Measurements from ENCODE around the gene ASTN1.
A peak's percentile ranks its signal among the peaks of the same experiment; 100 is the strongest.

ASTN1 gene

DNA sequence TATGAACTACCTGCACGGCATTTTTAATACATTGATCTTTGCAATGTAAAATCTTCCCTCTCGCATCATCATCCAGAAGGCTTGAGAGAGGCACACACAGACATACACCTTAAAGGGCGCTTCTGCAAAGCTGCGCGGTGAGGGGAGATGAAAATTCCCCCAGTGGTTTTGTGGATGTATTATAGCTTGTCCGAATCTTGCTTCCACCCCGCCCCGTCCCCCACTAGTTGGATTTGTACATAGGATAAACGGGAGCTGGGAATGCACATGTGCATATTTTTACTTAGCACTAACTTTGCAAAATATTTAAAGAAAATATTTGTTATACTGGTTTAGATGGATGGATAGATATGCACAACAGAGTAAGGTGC lies 542 bp upstream of the ASTN1 start:
- no peak for DNase-seq (ENCODE audit: low spot score)
- Histone ChIP-seq H3K9me3 (replicated peaks in 1 of 2; ENCODE audit: control insufficient read depth in 2 of 2, insufficient read depth in 1 of 2, low read depth in 1 of 2, low read length in 2 of 2) (no peaks in the 10 kb centered on the region), H3K4ac (ENCODE audit: low read length) (no peak overlapping the region), H3K23ac (ENCODE audit: low read depth, low read length, poor library complexity) (no peak overlapping the region), H3K27ac (replicated peaks; ENCODE audit: low read length) (no peak overlapping the region), H2BK5ac (ENCODE audit: low read length) (peak overlapping the region; percentile 90), H2AFZ (ENCODE audit: low read length) (peak overlapping the region; percentile 88), H2BK15ac (ENCODE audit: low read length) (no peak overlapping the region), H3K4me3 (ENCODE audit: low read length in 2 of 2) (peak overlapping the region in 1 of 2 donors; percentile 94), H2BK120ac (ENCODE audit: low read depth, low read length) (no peak overlapping the region), H3K4me2 (ENCODE audit: insufficient read depth, low read length, poor library complexity, severe bottlenecking) (peak overlapping the region; percentile 82), H2AK5ac (ENCODE audit: low read depth, low read length) (no peak overlapping the region), H2BK12ac (ENCODE audit: low read length) (no peak overlapping the region), H4K91ac (ENCODE audit: low read depth, low read length, poor library complexity) (no peak overlapping the region), H3K36me3 (replicated peaks in 1 of 2; ENCODE audit: control insufficient read depth in 2 of 2, insufficient read depth in 2 of 2, low read length in 2 of 2) (no peaks in the 10 kb centered on the region), H3K27me3 (ENCODE audit: control insufficient read depth in 3 of 3, insufficient read depth in 3 of 3, low read depth in 1 of 3, low read length in 3 of 3) (peaks cover 0 to 63% (median 6%) of the 10 kb centered on the region in 3 experiments), H3K79me1 (ENCODE audit: low read depth, low read length) (peaks cover 2% of the 10 kb centered on the region), H3K14ac (ENCODE audit: low read length) (no peak overlapping the region), H3K18ac (ENCODE audit: low read length) (no peak overlapping the region), H3K9ac (ENCODE audit: low read depth, low read length, poor library complexity) (no peak overlapping the region), H3K4me1 (ENCODE audit: control insufficient read depth in 2 of 2, insufficient read depth in 1 of 2, low read depth in 1 of 2, low read length in 2 of 2) (peaks cover 0 to 5% of the 10 kb centered on the region in 2 donors), H4K8ac (ENCODE audit: low read depth, low read length) (no peak overlapping the region)
- no CpG with 5 or more reads among the region's 9 CpGs for WGBS, 2 donors (ENCODE audit: extremely low coverage in 2 of 2, insufficient read length in 2 of 2, insufficient replicate concordance in 1 of 2)

DNA sequence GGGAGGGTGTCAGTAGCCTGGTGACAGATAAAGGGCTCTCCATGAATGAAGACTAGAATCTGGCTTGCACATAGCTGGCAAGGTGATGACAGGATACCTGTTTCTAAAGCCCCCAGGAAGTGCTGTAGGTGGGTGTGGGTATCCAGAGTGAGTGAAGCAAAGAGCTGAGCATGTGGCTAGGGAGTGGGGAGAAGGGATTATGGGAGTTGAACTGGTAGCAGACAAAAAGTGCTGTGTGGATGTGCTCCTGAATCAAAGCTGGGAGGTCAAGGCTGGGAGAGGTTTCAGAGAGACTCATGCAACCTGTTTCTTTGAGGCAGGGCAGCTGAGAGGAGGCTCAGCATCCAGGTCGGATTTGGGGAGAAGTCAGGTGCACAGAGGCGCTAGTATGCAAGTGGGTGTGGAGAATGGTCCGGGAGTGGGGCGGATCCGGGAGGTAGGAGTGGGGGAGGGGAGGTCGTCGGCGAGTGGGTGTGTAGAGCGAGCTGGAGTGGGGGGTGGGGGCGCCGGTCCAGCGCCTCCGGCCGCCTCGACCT lies 600 bp downstream of the ASTN1 start:
- Histone ChIP-seq H3K9me3 (replicated peaks in 1 of 2; ENCODE audit: control insufficient read depth in 2 of 2, insufficient read depth in 1 of 2, low read depth in 1 of 2, low read length in 2 of 2) (no peaks in the 10 kb centered on the region), H3K4me3 (ENCODE audit: low read length in 2 of 2) (peak overlapping the region in 1 of 2 donors; percentile 94), H3K14ac (ENCODE audit: low read length) (peak overlapping the region; percentile 91), H2BK15ac (ENCODE audit: low read length) (peak overlapping the region; percentile 97), H3K18ac (ENCODE audit: low read length) (peak overlapping the region; percentile 99), H4K8ac (ENCODE audit: low read depth, low read length) (no peak overlapping the region), H2BK12ac (ENCODE audit: low read length) (no peak overlapping the region), H2AFZ (ENCODE audit: low read length) (peak overlapping the region; percentile 88), H3K4me2 (ENCODE audit: insufficient read depth, low read length, poor library complexity, severe bottlenecking) (peak overlapping the region; percentile 82), H3K4ac (ENCODE audit: low read length) (no peak overlapping the region), H3K27me3 (ENCODE audit: control insufficient read depth in 3 of 3, insufficient read depth in 3 of 3, low read depth in 1 of 3, low read length in 3 of 3) (peaks cover 0 to 52% (median 3%) of the 10 kb centered on the region in 3 experiments), H3K27ac (replicated peaks; ENCODE audit: low read length) (no peak overlapping the region), H2BK120ac (ENCODE audit: low read depth, low read length) (no peak overlapping the region), H3K36me3 (replicated peaks in 1 of 2; ENCODE audit: control insufficient read depth in 2 of 2, insufficient read depth in 2 of 2, low read length in 2 of 2) (no peaks in the 10 kb centered on the region), H3K9ac (ENCODE audit: low read depth, low read length, poor library complexity) (peak overlapping the region; percentile 93), H3K4me1 (ENCODE audit: control insufficient read depth in 2 of 2, insufficient read depth in 1 of 2, low read depth in 1 of 2, low read length in 2 of 2) (peaks cover 0 to 5% of the 10 kb centered on the region in 2 donors), H2AK5ac (ENCODE audit: low read depth, low read length) (peak overlapping the region; percentile 32), H2BK5ac (ENCODE audit: low read length) (peak overlapping the region; percentile 90), H3K23ac (ENCODE audit: low read depth, low read length, poor library complexity) (peak overlapping the region; percentile 80), H3K79me1 (ENCODE audit: low read depth, low read length) (peaks cover 2% of the 10 kb centered on the region), H4K91ac (ENCODE audit: low read depth, low read length, poor library complexity) (no peak overlapping the region)
- no peak for DNase-seq (ENCODE audit: low spot score)
- WGBS, 2 donors (ENCODE audit: extremely low coverage in 2 of 2, insufficient read length in 2 of 2, insufficient replicate concordance in 1 of 2), result no CpG with 5 or more reads among the region's 15 CpGs

DNA sequence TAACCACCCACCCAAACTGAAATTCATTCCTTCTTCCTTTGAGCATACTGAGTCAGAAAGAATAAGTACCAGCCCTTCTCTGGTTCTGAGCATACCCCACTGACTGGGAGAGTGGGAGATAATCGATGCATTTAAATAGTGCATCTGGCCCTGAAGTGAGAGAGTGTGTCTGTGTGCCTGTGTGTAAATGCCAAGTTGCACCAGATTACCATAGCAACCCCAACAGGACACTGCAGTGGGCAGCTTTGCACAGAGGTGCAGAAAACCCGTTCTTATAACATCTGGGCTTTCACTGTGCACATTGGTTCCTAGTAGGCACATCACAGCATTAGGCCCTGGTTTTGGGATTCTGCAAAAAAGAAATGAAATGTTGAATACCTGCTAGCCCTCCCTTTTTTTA lies 2.3 kb downstream of the ASTN1 start:
- DNase-seq (ENCODE audit: low spot score), result no peak
- Histone ChIP-seq H2BK120ac (ENCODE audit: low read depth, low read length) (no peak overlapping the region), H2AK5ac (ENCODE audit: low read depth, low read length) (no peak overlapping the region), H3K27me3 (ENCODE audit: control insufficient read depth in 3 of 3, insufficient read depth in 3 of 3, low read depth in 1 of 3, low read length in 3 of 3) (peaks cover 0 to 48% (median 3%) of the 10 kb centered on the region in 3 experiments), H3K4me3 (ENCODE audit: low read length in 2 of 2) (no peak overlapping the region), H3K9me3 (replicated peaks in 1 of 2; ENCODE audit: control insufficient read depth in 2 of 2, insufficient read depth in 1 of 2, low read depth in 1 of 2, low read length in 2 of 2) (no peaks in the 10 kb centered on the region), H3K4ac (ENCODE audit: low read length) (no peak overlapping the region), H2BK5ac (ENCODE audit: low read length) (no peak overlapping the region), H3K4me2 (ENCODE audit: insufficient read depth, low read length, poor library complexity, severe bottlenecking) (no peak overlapping the region), H3K18ac (ENCODE audit: low read length) (no peak overlapping the region), H3K79me1 (ENCODE audit: low read depth, low read length) (peaks cover 2% of the 10 kb centered on the region), H3K23ac (ENCODE audit: low read depth, low read length, poor library complexity) (no peak overlapping the region), H3K27ac (replicated peaks; ENCODE audit: low read length) (no peak overlapping the region), H4K91ac (ENCODE audit: low read depth, low read length, poor library complexity) (no peak overlapping the region), H3K14ac (ENCODE audit: low read length) (no peak overlapping the region), H2AFZ (ENCODE audit: low read length) (no peak overlapping the region), H3K9ac (ENCODE audit: low read depth, low read length, poor library complexity) (no peak overlapping the region), H2BK12ac (ENCODE audit: low read length) (no peak overlapping the region), H3K36me3 (replicated peaks in 1 of 2; ENCODE audit: control insufficient read depth in 2 of 2, insufficient read depth in 2 of 2, low read length in 2 of 2) (no peaks in the 10 kb centered on the region), H3K4me1 (ENCODE audit: control insufficient read depth in 2 of 2, insufficient read depth in 1 of 2, low read depth in 1 of 2, low read length in 2 of 2) (peaks cover 0 to 5% of the 10 kb centered on the region in 2 donors), H2BK15ac (ENCODE audit: low read length) (no peak overlapping the region), H4K8ac (ENCODE audit: low read depth, low read length) (no peak overlapping the region)
- WGBS, 2 donors (ENCODE audit: extremely low coverage in 2 of 2, insufficient read length in 2 of 2, insufficient replicate concordance in 1 of 2), result no CpG with 5 or more reads among the region's 2 CpGs

DNA sequence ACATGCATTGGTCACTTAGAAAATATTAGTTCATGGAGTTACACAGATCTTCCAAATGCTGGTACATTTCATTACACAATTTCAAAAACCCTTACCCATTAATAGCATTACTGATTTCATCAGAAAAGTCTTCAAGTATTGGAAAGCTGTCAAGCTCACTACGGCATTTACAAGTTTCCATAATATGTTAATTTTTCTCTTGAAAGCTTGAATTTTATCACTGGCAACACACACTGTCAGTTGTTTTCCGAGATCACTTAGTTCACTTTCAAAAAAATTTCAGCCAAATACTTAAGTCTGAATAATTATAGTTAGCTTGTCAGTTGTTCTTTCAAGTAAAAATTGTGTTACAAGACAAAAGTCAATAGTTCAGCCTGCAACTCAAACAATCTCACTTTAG lies 18.0 kb downstream of the ASTN1 start:
- H3K4me1 ChIP-seq (ENCODE audit: control insufficient read depth in 2 of 2, insufficient read depth in 1 of 2, low read depth in 1 of 2, low read length in 2 of 2), result peaks cover 0 to 6% of the 10 kb centered on the region in 2 donors
- H3K18ac ChIP-seq (ENCODE audit: low read length), result no peak overlapping the region
- H2AK5ac ChIP-seq (ENCODE audit: low read depth, low read length), result no peak overlapping the region
- no peak overlapping the region for H3K4ac ChIP-seq (ENCODE audit: low read length)
- no peak overlapping the region for H2AFZ ChIP-seq (ENCODE audit: low read length)
- no peak overlapping the region for H2BK12ac ChIP-seq (ENCODE audit: low read length)
- no peak overlapping the region for H4K8ac ChIP-seq (ENCODE audit: low read depth, low read length)
- no peak overlapping the region for H3K23ac ChIP-seq (ENCODE audit: low read depth, low read length, poor library complexity)
- no peaks in the 10 kb centered on the region for H3K9me3 ChIP-seq (replicated peaks in 1 of 2; ENCODE audit: control insufficient read depth in 2 of 2, insufficient read depth in 1 of 2, low read depth in 1 of 2, low read length in 2 of 2)
- no peak overlapping the region for H3K4me2 ChIP-seq (ENCODE audit: insufficient read depth, low read length, poor library complexity, severe bottlenecking)
- no peak overlapping the region for H3K14ac ChIP-seq (ENCODE audit: low read length)
- H3K79me1 ChIP-seq (ENCODE audit: low read depth, low read length), result no peaks in the 10 kb centered on the region
- H4K91ac ChIP-seq (ENCODE audit: low read depth, low read length, poor library complexity), result no peak overlapping the region
- H3K36me3 ChIP-seq (replicated peaks in 1 of 2; ENCODE audit: control insufficient read depth in 2 of 2, insufficient read depth in 2 of 2, low read length in 2 of 2), result no peaks in the 10 kb centered on the region
- H2BK15ac ChIP-seq (ENCODE audit: low read length), result no peak overlapping the region
- H3K27ac ChIP-seq (replicated peaks; ENCODE audit: low read length), result no peak overlapping the region
- no peak overlapping the region for H2BK120ac ChIP-seq (ENCODE audit: low read depth, low read length)
- no peak overlapping the region for H3K9ac ChIP-seq (ENCODE audit: low read depth, low read length, poor library complexity)
- DNase-seq (ENCODE audit: low spot score), result no peak
- H3K4me3 ChIP-seq (ENCODE audit: low read length in 2 of 2), result no peak overlapping the region
- H3K27me3 ChIP-seq (ENCODE audit: control insufficient read depth in 3 of 3, insufficient read depth in 3 of 3, low read depth in 1 of 3, low read length in 3 of 3), result no peaks in the 10 kb centered on the region
- no peak overlapping the region for H2BK5ac ChIP-seq (ENCODE audit: low read length)
- no CpG with 5 or more reads among the region's 2 CpGs for WGBS, 2 donors (ENCODE audit: extremely low coverage in 2 of 2, insufficient read length in 2 of 2, insufficient replicate concordance in 1 of 2)
